B cell (primary cell): ENCODE data around the gene BIN2. TPM values are rescaled to one million over a fixed set of nuclear protein-coding genes. Genes with fewer than 3 reads are reported as not detected.

Source experiments
- ATAC-seq: fragments of 200-7000 bp; cut with Tn5 transposase; one replicate; pipeline ENCODE4 v1.10.0; 2021; ENCODE audit warnings: low read depth, mild to moderate bottlenecking, moderate number of reproducible peaks, moderate library complexity
- CTCF ChIA-PET: fragments of 350-600 bp; sonication (Branson Sonifier 250); formaldehyde crosslinking; loops from one replicate; lab custom pipeline; 2021; ENCODE audit warnings: antibody characterized with exemption, inconsistent platforms; lab: Charles Lee
- POLR2A ChIA-PET: fragments of 350-600 bp; sonication (Branson Sonifier 250); formaldehyde crosslinking; loops from one replicate; lab custom pipeline; 2021; ENCODE audit warnings: antibody characterized with exemption; lab: Charles Lee
- DNase-seq: peaks from one replicate; pipeline ENCODE4 v3.0.0; 2013
- H2AFZ ChIP-seq: 2 replicates; pipeline ENCODE4 v1.6.1; 2012; ENCODE audit warnings: mild to moderate bottlenecking, low read depth, low read length; ENCODE audit not compliant: insufficient read depth, poor library complexity, severe bottlenecking
- H3K27ac ChIP-seq, 2 donors: 1 replicate in 1 of 2; 2 replicates in 1 of 2; pipeline ENCODE4 v1.5.1; 2012 to 2013; ENCODE audit warnings: low read length in 2 of 2, mild to moderate bottlenecking in 2 of 2, moderate library complexity in 1 of 2
- H3K27me3 ChIP-seq, 4 experiments: fragments of 200-600 bp in 1 of 4; sonication (generic) in 1 of 4; replicated peaks in 1 of 4; 1 replicate in 2 of 4; 2 replicates in 2 of 4; pipeline versions ENCODE4 v1.6.1 to v1.7.0; 2013 to 2016; ENCODE audit warnings: low read length in 3 of 4, mild to moderate bottlenecking in 2 of 4, mixed read lengths in 1 of 4, moderate library complexity in 1 of 4; ENCODE audit not compliant: insufficient read depth in 4 of 4, control insufficient read depth in 3 of 4; ENCODE audit errors: control extremely low read depth in 1 of 4
- H3K36me3 ChIP-seq, 2 experiments: replicated peaks in 1 of 2; 1 replicate in 1 of 2; 2 replicates in 1 of 2; pipeline versions ENCODE4 v1.6.1 to v1.7.1; 2013; ENCODE audit warnings: low read length in 1 of 2; ENCODE audit not compliant: insufficient read depth in 2 of 2, control insufficient read depth in 1 of 2; ENCODE audit errors: control extremely low read depth in 1 of 2, extremely low read depth in 1 of 2
- H3K4me1 ChIP-seq, 2 donors: fragments of 200-600 bp in 1 of 2; sonication (generic) in 1 of 2; 1 replicate in 1 of 2; 2 replicates in 1 of 2; pipeline versions ENCODE4 v1.5.1 to v1.6.1; 2013 to 2017; ENCODE audit warnings: low read length in 2 of 2; ENCODE audit not compliant: control insufficient read depth in 2 of 2, insufficient read depth in 2 of 2
- H3K4me2 ChIP-seq: replicated peaks from 2 replicates; pipeline ENCODE3; 2012; ENCODE audit warnings: mild to moderate bottlenecking, low read depth, low read length; ENCODE audit not compliant: poor library complexity, severe bottlenecking
- H3K4me3 ChIP-seq, 5 experiments: fragments of 200-600 bp in 1 of 5; sonication (generic) in 1 of 5; 1 replicate in 3 of 5; 2 replicates in 2 of 5; pipeline versions ENCODE4 v1.5.1 to v1.7.0; 2011 to 2016; ENCODE audit warnings: low read length in 4 of 5, mild to moderate bottlenecking in 4 of 5, low read depth in 2 of 5, control low read depth in 1 of 5, moderate library complexity in 1 of 5; ENCODE audit not compliant: insufficient read depth in 1 of 5; ENCODE audit errors: control extremely low read depth in 1 of 5, extremely low read depth in 1 of 5
- H3K79me2 ChIP-seq: fragments of 200-600 bp; sonication (generic); one replicate; pipeline ENCODE4 v1.6.0; 2016; ENCODE audit warnings: low read length; ENCODE audit not compliant: control insufficient read depth, insufficient read depth
- H3K9ac ChIP-seq: fragments of 200-600 bp; sonication (generic); 2 replicates; pipeline ENCODE4 v1.6.1; 2017; ENCODE audit warnings: mild to moderate bottlenecking, low read length, moderate library complexity
- H3K9me3 ChIP-seq, 3 donors: one replicate each; pipeline versions ENCODE4 v1.6.1 to v1.7.1; 2013; ENCODE audit warnings: low read length in 2 of 3; ENCODE audit not compliant: control insufficient read depth in 2 of 3, insufficient read depth in 1 of 3; ENCODE audit errors: control extremely low read depth in 1 of 3
- H4K20me1 ChIP-seq: 2 replicates; pipeline ENCODE4 v1.6.0; 2012; ENCODE audit warnings: mild to moderate bottlenecking, low read length; ENCODE audit not compliant: insufficient read depth, control insufficient read depth, poor library complexity, severe bottlenecking
- H3K27ac Mint-ChIP-seq: one replicate; pipeline ENCODE4 v1.8.0; 2021; ENCODE audit warnings: mixed read lengths
- H3K27me3 Mint-ChIP-seq: one replicate; pipeline ENCODE4 v1.8.0; 2021; ENCODE audit warnings: mixed read lengths
- H3K4me1 Mint-ChIP-seq: one replicate; pipeline ENCODE4 v1.8.0; 2021; ENCODE audit warnings: mixed read lengths
- H3K4me3 Mint-ChIP-seq: one replicate; pipeline ENCODE4 v1.8.0; 2021; ENCODE audit warnings: mixed read lengths
- H3K9me3 Mint-ChIP-seq: one replicate; pipeline ENCODE4 v1.8.0; 2022; ENCODE audit warnings: mixed read lengths; ENCODE audit not compliant: insufficient read depth
- EZH2 ChIP-seq: IDR thresholded peaks from 2 replicates; pipeline ENCODE4 v1.6.1; 2012; ENCODE audit warnings: borderline replicate concordance, low read depth, mild to moderate bottlenecking, moderate library complexity, low read length; ENCODE audit not compliant: insufficient read depth, poor library complexity, severe bottlenecking
- WGBS: methylation state at CpG from one replicate; pipeline ENCODE4 v1.1.5; 2013; ENCODE audit warnings: missing lambda C conversion rate; ENCODE audit not compliant: insufficient coverage; 5-methylcytosine and 5-hydroxymethylcytosine counted together
- intact Hi-C: fragments of 100-400 bp; cut with micrococcal nuclease; formaldehyde crosslinking; loops from one replicate; pipeline ENCODE4 v1.10.0; 2022
- polyA plus RNA-seq: library from polyadenylated mRNA; depleted of rRNA; stranded (reverse); fragments of >200 nt; gene quantifications from 2 replicates; pipeline ENCODE4 v1.2.3, GENCODE V29; 2012
- total RNA-seq, 2 donors: library from RNA; stranded (reverse); fragments of 120-200 nt in 1 of 2; gene quantifications; 1 replicate in 1 of 2; 2 replicates in 1 of 2; pipeline versions ENCODE4 v1.2.3 to v1.2.4, GENCODE V29; 2013 to 2022
- TF ChIP-seq, protein P1 (sequence below): fragments of 200-600 bp; IDR thresholded peaks from one replicate; pipeline ENCODE4 v1.8.0; 2022; ENCODE audit warnings: antibody characterized with exemption, mild to moderate bottlenecking

BIN2 gene
- total and polyA plus RNA-seq, 2 donors (not counting 1 experiment from before 2014, with no cell fraction given): 41.5 to 100 TPM

DNA sequence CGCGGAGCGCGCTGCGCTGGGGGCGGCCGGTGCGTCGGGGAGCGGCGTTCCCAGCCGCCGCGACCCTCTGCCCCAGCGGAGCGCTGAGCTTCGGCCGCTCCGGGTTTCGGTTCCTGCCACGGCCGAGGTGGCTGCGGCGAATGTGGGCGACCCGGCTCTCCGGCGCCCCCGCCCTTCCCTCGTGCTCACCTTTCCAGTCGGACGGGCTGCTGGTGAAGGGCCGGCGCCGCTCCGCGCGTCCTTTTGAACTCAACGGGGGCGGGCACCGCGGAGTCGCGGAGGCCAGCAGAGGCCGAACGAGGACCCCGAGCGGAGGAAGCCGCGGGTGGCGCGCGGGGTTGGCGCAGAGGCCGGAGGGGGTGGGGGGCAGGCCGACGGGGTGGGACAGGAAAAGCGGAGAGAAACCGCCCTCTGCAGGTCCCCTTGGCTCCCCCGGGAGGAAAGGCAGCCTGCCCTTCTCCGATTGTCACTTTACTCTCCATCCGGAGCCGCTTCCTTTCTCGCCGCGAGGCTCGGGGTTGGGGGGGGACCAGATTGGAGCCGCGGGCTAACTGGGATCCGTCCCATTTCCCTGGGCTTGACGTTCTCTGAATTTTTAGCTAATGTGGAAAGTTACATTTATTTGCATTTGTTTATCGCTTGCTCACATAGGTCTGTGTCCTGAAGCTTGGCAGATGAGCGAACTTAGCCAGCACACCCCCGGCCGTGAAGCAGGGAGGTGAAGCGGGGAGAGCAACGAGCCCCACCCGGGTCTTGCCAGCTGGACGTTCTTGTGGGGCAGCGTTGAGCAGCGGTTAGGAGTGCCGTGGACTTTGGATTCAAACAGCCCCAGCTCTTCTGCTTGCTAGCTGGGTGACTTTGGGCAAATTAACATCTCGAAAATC, 53.7 kb downstream of the BIN2 start, which contains the start of gene SMAGP:
Gene SMAGP (minus strand): TSS at position 349 of the 884 bp plus-strand sequence. CDS start 1,137 bp downstream, outside the sequence.
- intact Hi-C loops: loop anchor here (1.0 to 2.0 kb wide), 4 partner anchors 32 to 99 kb away; partner anchors contain the start of gene DAZAP2
- no peak for TF ChIP-seq EZH2
- TF ChIP-seq, protein P1, sequence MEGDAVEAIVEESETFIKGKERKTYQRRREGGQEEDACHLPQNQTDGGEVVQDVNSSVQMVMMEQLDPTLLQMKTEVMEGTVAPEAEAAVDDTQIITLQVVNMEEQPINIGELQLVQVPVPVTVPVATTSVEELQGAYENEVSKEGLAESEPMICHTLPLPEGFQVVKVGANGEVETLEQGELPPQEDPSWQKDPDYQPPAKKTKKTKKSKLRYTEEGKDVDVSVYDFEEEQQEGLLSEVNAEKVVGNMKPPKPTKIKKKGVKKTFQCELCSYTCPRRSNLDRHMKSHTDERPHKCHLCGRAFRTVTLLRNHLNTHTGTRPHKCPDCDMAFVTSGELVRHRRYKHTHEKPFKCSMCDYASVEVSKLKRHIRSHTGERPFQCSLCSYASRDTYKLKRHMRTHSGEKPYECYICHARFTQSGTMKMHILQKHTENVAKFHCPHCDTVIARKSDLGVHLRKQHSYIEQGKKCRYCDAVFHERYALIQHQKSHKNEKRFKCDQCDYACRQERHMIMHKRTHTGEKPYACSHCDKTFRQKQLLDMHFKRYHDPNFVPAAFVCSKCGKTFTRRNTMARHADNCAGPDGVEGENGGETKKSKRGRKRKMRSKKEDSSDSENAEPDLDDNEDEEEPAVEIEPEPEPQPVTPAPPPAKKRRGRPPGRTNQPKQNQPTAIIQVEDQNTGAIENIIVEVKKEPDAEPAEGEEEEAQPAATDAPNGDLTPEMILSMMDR: no peak
- Mint-ChIP-seq H3K27ac (peak within 1 kb of the TSS; percentile 91), H3K27me3 (no peaks in the 10 kb centered on the region), H3K9me3 (no peaks in the 10 kb centered on the region), H3K4me3 (peak within 1 kb of the TSS; percentile 95), H3K4me1 (peaks cover 31% of the 10 kb centered on the region)
- WGBS: under 1% methylated on average over 68 of the region's 83 CpGs
- peaks cover 0 to 2% (median 0%) of the 10 kb centered on the region in 3 donors for H3K9me3 ChIP-seq
- H3K79me2 ChIP-seq: no peaks in the 10 kb centered on the region
- H3K9ac ChIP-seq: peak within 1 kb of the TSS; percentile 76
- H3K27ac ChIP-seq: peak within 1 kb of the TSS; percentile 12 to 64
- CTCF ChIA-PET: interaction anchor here (0.5 to 7.1 kb wide), 18 partner anchors 18 to 541 kb away, joined by 3 to 127 read pairs (median 3); partner anchors contain the start of gene DAZAP2
- POLR2A ChIA-PET: interaction anchor here (0.6 to 2.2 kb wide), 10 partner anchors 31 to 187 kb away, joined by 3 to 16 read pairs (median 4); partner anchors contain the start of genes CSRNP2, DAZAP2 and POU6F1
- DNase-seq (peak; percentile 79), ATAC-seq (peak; percentile 75)
- peak within 1 kb of the TSS; percentile 83 for H2AFZ ChIP-seq
- no peaks in the 10 kb centered on the region for H3K27me3 ChIP-seq
- H3K4me3 ChIP-seq: peak within 1 kb of the TSS; percentile 52 to 86 (median 74)
- no peaks in the 10 kb centered on the region for H4K20me1 ChIP-seq
- no peaks in the 10 kb centered on the region for H3K36me3 ChIP-seq
- peaks cover 19 to 20% of the 10 kb centered on the region in 2 donors for H3K4me1 ChIP-seq
- H3K4me2 ChIP-seq: peak within 1 kb of the TSS; percentile 97
